Lung microvascular endothelial cell (primary cell): ENCODE measurements around the gene CADM1. TPM values are rescaled to one million over a fixed set of nuclear protein-coding genes. Genes with fewer than 3 reads are reported as not detected.

Experiments used
- DNase-seq, 2 donors: peaks; one replicate each; pipeline versions ENCODE4 v3.0.0 to v3.0.0-alpha.2; 2010; ENCODE audit warnings: low read depth in 2 of 2
- total RNA-seq: library from RNA; depleted of rRNA; stranded (reverse); fragments of >200 nt; gene quantifications from 2 replicates; pipeline ENCODE4 v1.2.1, GENCODE V29; 2014

The CADM1 gene
- total RNA-seq, 1 donor from 2014 or later = 0.40 TPM

DNA sequence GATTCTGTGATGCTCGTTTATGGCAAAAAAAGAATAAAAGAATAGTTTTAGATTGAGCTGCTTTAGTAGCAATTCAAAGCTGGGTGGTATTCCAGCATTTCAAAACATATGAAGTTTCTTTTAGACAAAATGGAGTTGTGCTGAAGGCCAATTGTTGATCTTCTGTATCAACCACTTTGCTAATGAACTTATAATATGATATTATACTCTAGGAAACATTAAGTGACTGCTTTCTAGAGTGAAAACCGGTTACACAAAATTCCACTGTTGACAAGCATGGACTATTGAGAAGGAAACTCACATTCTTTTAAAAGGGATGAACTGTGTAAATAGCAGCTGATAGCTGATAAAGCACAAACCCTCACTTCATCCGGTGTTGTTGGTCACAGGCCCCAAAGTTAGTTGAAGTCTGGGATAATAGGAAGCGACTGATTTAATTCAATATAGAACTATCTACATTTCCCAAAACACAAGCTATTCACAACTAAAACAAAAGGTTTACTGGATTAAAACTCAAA, 255.1 kb downstream of the CADM1 start:
- no peak for DNase-seq

- no peak for DNase-seq
These were observed 256.3 kb downstream of the CADM1 start for GRCh38 chr11:115247953-115248352.

DNA sequence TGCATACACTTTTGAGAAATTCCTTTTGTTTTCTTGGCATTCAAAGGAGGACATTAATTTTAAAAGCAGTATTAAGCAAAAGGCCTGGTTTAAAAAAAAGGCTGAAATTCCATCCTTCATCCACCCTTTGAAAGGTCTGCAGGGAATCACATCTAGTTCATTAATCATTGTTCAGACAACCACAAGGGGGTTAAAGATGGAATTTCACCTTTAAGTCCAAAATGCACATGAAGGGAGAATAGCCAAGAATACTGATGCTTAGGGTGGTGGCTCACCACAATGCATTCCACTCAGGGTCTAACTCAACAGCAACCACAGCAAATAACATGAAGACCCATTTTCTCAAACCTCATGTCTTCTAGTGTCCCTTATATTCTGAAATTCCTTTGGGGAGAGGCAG, 256.9 kb downstream of the CADM1 start:
- DNase-seq = no peak

GRCh38 chr11:115244758-115245157, 259.5 kb downstream of the CADM1 start:
- DNase-seq = no peak

DNA sequence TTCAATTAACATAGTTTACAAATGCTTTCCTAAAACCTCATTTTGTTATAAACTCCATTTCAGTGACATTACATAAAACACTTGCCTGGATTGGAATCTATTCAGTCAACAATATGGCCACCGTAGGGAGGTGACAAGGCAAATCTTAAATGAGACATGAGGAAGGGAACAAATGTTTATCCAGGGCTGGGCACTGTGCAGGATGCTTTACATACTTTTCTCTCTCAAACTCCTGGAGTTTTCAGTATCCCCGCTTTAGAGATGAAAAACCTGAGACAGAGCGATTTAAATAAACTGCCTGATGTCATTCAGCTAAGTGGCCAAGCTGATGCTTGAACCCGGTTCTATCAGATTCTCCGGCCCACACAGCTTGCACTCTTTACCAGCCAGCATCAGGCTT, 259.9 kb downstream of the CADM1 start:
- no peak for DNase-seq

- no peak for DNase-seq
These were observed 261.2 kb downstream of the CADM1 start for GRCh38 chr11:115242982-115243381.

- no peak for DNase-seq
These were observed 262.3 kb downstream of the CADM1 start for GRCh38 chr11:115241899-115242298.

DNA sequence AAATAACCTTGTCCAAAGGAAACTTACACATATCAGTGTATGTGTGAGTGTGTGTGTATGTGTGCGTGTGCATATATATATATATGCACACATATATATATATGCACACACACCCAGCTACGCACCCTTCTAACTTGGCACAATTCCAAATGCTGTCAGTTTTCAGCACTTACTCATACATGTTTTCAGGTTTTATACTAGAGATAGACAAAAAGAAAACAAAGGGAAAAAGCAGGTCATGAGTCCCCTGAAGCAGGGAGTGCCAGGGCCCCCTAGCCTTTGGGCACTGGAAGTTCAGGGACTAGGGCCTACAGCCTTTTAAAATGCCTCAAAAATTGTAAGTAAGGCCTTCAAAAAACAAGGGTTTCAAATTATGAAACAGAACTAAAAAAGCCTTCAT, 265.4 kb downstream of the CADM1 start:
- no peak for DNase-seq

DNA sequence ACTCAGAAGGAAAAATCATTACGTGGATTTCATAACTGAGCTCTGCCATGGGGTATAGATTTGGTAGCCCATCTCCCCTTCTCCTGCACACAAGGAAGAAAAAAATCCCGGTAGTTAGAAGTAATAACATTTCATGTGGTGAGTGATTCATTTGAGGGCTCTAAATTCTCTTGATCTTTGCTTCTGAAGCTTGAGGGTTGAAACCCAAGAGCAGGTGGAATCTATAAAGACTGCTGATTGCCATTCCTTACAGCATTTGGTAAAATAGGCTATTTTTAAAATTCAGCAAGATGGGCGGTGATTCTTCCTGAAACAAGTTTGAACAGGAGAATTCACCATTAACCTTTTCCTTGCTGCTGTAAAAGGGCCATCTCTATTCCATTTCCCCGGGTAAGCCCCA, 266.1 kb downstream of the CADM1 start:
- DNase-seq = no peak

DNA sequence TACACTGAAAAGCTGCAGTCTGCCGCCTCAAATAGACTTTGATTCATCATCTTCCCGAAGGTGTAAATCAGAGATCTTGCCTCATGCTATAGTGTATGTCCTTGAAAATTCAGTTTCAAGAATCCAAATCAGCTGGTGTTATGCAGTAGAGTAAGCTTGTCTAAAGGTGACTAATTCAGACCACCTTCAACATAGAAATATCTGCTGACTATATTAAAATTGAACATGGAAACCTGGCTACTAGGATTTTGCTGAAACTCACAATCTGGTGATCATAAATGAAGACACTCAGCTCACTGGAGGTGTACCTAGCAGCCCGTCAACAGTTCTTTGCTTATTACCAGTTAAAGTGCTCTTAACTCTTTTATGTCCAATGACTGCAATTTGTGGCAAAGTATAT, 266.6 kb downstream of the CADM1 start:
- no peak for DNase-seq

DNA sequence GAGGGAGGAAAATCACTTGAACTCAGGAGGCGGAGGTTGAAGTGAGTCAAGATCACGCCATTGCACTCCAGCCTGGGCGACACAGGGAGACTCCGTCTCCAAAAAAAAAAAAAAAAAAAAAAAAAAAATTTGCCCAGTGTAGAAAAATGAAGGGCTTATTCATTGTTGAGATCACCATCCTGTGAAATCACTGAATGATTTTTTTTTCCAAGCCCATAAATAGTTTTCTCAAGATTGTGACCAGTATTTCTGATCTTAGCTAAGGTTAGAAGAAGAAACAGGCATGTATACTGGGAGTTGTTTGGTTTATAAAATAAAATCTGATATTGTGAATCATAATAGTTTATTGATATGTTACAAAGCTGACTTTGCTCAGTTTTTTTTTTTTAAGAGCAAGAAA, 269.4 kb downstream of the CADM1 start:
- DNase-seq = no peak

GRCh38 chr11:115226556-115226955, 277.7 kb downstream of the CADM1 start:
- DNase-seq = no peak

GRCh38 chr11:115224551-115224950, 279.7 kb downstream of the CADM1 start:
- no peak for DNase-seq

GRCh38 chr11:115222863-115223530, 281.2 kb downstream of the CADM1 start:
- DNase-seq = no peak

DNA sequence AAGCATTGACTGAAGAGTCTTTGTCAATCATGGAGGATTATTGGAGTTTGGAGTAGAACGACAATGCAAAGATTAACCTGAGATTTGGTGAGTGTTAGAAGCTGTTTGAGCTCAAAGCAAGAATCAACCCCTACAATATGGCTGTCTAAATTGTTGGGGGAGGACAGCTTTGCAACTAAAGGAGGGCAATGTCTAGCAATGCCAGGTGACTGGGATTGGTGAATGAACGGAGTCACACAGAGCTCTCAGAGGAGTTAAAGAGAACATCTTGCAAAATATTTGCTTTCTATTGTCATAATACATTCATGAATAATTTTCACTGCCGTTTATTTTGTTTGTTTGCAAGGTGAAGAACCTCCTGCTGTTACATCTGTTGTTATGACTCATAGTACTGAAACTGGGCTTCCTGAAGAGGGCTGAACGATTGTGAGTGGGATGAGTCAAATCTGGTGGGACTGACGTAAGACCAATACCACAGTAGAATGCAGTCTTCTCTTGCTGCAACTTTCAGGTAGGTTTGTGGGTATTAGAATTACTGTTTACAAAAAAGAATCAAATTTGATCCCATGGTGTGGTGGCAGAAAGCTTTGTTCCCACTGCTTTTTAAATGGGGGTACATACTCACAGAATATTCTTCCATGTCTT, 281.9 kb downstream of the CADM1 start:
- peak in 1 of 2 donors; percentile 3 for DNase-seq

- DNase-seq = no peak
These were observed 282.6 kb downstream of the CADM1 start for GRCh38 chr11:115221461-115222069.

DNA sequence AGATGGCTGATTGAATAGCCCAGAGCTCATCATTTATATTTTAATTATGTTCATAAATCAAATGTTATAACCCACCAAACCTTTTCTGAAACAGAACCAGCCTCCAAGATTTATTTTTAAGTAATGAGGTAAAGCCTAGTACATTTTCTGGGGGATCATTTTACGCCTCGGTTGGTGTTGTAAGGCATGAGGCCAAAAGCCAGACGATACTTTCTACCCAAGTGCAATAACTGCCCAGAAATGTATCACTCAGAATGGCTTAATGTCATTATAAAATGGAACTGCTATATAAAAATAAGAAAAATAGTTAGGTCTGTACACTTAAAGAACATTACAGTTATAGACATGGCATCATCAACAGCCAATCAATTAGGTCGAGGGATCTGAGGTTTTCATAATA, 283.3 kb downstream of the CADM1 start:
- no peak for DNase-seq

- DNase-seq = no peak
These were observed 283.8 kb downstream of the CADM1 start for GRCh38 chr11:115220423-115220822.

DNA sequence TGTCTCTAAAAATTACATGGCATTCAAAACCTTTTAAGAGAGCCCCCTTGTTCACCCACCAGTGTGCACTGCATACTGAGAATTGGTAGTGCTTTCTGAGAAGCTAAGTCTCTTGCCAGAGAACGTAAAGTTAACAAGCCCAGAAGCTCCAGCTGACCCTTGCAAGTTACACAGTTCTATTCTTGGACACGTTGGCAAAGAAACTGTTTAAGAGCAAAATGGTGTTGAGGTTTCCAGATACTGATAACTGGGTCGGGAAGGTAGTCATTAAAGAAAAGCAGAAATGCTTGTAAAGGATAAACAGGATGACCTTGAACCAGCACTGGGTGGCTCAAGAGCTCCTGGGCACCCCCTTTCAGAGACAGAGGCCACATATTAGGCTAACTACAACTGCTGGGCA, 284.8 kb downstream of the CADM1 start:
- no peak for DNase-seq

DNA sequence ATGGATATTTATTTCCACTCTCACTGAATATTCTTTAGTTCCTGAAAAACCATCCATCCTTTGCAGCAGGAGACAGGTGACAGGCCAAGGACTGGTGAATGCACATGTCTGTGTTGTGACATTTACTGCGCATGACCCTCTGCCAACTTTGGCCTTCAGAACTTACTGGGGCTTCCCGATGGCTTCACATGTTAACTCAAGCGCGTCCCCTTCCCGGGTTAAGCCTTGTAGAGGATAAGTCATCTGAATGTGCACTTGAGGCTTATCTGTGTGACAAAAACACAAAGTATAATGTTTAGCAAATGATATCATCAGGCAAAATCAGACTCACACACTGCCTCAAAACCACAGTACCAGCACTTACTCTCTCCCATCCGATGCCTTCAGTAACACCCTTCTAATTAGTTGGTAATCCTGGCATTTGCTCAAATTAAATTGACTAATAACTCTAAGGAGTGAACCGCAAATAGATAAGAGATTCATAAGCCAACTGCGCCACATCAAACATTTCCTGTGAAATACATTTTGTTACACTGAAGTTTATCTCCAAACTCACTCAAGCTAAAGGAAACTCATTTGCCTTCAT, 286.4 kb downstream of the CADM1 start:
- DNase-seq = no peak

GRCh38 chr11:115215694-115216617, 288.3 kb downstream of the CADM1 start:
- no peak for DNase-seq
